Measurements from ENCODE around the gene DHRS12.

DHRS12 gene

GRCh38 chr13:51731759-51732158 lies 72.2 kb downstream of the DHRS12 start:
- peak; percentile 24 for DNase-seq (ENCODE audit: insufficient read length, low spot score)
- FAIRE-seq: no peak

DNA sequence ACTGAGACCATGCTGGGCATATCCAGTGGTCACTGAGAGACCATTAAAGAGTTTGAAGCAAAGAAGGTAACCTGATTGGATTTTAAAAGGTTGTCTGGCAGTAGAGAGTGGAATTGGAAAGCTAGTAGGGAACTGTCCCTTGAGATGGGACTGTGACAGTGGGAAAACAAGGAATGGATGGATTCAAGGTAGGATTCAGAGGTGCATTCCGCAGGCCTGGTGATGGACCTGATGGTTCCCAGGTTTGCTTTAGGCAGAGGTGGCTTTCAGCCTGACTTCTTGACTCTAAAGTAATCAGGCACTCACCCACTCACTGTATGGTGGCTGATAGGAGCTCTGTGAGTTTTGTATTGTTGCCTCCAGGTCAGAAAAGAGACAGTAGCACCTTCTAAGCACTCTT lies 73.0 kb downstream of the DHRS12 start:
- FAIRE-seq: no peak

GRCh38 chr13:51729866-51730553 lies 74.0 kb downstream of the DHRS12 start:
- no peak for FAIRE-seq
- DNase-seq (ENCODE audit: insufficient read length, low spot score): peak; percentile 48

More for the DNA sequence above, 73.0 kb downstream of the DHRS12 start:
- DNase-seq (ENCODE audit: insufficient read length, low spot score): no peak

DNA sequence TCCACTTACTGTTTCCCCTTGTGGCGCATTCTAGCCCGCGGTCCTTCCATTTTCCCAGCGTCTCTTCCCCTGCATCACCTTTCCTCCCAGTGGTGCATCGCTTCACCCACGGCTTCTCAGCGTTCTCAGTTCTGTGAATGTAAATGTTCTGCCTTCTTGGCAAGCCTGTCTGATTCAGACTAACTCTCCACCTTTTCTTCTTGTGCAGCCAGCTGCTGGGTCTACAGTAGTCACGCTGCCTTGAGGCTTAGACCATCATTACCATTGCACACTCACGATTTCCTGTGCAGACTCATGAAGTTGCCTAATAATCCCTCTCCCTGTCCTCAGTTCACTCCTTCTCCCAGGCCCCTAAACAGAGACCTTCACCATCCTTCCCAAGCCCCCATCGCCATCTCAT lies 75.0 kb downstream of the DHRS12 start:
- FAIRE-seq (no peak), DNase-seq (ENCODE audit: insufficient read length, low spot score) (peak; percentile 3)

DNA sequence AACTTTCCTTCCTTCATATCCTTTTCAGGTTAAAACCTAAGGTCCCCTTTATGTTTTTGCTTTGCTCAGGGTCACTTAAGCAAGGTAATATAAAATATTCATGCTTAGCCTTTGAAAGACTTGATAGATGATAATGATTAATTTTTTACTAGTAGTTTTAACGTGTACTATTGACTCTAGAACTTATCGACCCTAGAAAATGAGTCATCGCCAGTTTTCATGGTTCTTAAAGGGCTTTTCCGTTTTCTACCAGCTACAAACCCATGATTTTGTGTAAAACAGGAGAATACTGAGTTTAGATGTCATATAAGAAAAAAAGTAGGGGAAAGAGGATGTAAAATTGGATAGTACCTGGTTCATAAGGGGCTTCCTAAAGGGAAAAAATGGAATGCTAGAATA lies 75.7 kb downstream of the DHRS12 start:
- FAIRE-seq: no peak

DNA sequence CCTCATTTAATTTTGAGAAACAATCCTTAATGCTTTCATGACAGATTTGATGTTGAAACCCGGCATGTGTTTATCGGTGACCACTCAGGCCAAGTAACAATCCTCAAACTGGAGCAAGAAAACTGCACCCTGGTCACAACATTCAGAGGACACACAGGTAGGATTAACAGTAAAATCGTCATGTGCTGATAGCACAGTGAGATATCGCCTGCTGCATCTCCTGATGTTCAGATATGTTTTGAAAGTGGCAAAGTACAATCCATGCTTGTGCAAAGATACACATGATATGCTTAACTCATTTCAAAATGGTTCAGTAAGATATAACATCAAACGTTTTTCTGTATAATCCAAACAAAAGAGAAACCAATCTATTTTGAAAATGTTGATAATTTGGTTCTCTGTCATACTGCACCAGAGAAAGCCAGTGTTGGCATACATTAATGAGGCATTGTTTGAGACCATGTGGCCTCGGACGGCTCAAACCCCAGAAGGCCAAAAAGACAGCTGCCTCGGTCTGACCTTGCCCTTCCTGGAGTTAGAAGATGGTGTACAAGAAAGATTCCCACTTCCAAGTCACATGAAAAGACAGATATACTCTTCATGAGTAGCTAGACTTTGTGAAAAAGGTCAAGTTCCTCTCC lies 76.2 kb downstream of the DHRS12 start:
- no peak for FAIRE-seq

More for the DNA sequence above, 75.7 kb downstream of the DHRS12 start:
- DNase-seq (ENCODE audit: insufficient read length, low spot score): no peak

DNA sequence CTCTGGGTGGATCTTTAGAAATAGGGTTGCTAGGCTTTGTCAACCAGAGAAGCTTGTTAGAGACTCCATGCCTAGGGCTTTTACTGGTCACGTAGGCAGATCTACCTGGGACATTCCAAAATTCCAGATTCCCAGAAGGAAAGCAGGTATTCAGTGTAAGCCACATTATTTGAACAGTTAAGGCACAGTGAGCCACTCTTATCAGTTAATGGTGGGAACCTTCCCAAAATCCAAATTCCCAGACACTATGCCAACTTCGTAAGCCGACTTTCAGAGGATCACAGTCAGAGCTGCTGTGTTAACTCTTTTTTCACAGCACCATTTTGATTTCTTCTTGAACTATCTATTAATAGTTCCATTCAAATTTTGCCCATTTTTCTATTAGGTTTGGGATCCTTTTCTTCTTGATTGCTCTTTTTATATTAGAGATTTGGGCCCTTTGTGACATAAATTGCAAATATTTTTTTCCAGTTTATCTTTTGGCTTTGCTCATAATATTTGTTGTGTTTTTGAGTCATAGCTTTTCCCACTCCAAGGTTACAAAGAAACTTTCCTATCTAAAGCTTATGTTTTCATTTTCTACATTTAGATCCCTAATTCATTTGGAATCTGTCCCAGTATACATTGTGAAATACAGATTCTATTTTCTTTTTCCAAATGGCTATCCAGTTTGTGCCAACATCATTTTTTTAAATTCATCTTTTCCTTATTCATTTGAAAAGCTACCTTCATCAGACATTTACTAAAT lies 77.3 kb downstream of the DHRS12 start:
- no peak for FAIRE-seq
- no peak for DNase-seq (ENCODE audit: insufficient read length, low spot score)

More for the DNA sequence above, 76.2 kb downstream of the DHRS12 start:
- DNase-seq (ENCODE audit: insufficient read length, low spot score): no peak

DNA sequence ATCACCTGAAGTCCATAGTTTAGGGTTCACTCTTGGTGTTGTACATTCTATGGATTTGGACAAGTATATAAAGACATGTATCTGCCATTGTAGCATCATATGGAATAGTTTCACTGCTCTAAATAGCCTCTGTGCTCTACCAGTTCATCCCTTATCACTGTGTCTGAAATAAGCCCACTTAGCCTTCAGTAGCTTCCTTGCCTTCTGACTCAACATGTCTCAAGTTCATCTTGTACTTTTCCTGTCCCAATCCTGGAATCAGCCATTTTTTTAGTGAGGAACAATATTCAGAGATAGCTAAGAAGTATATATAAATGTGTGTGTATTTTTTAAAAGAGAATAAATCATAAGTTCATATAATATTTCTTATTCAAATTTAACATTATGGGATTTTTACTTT lies 79.2 kb downstream of the DHRS12 start:
- FAIRE-seq: no peak
- DNase-seq (ENCODE audit: insufficient read length, low spot score): no peak

- FAIRE-seq: no peak
These were observed 80.4 kb downstream of the DHRS12 start for GRCh38 chr13:51723529-51723928.

DNA sequence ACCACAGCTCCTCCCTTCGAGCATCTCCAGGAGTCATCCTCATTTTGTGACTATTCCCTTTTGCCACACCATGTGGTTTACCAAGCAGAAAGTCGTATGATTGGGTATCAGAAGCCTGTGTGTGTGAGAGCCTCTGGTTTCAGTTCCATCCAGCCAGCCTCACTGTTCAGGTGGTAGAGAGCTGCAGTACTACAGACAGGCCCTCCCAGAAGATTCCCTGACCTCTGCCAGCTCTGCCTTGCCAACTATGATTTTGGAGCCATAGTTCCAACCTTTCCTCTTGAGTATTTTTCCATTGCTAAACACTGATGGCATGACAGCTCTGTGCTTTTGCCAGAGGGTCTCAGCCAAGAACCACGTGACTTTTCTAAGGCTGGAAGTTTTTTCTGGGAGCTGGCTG lies 82.5 kb downstream of the DHRS12 start:
- FAIRE-seq: no peak

More at GRCh38 chr13:51723529-51723928, 80.4 kb downstream of the DHRS12 start:
- DNase-seq (ENCODE audit: insufficient read length, low spot score): no peak

GRCh38 chr13:51719394-51719793 lies 84.6 kb downstream of the DHRS12 start:
- FAIRE-seq (no peak), DNase-seq (ENCODE audit: insufficient read length, low spot score) (no peak)

More for the DNA sequence above, 82.5 kb downstream of the DHRS12 start:
- no peak for DNase-seq (ENCODE audit: insufficient read length, low spot score)
